K562 (cell line): ENCODE measurements around the gene SPTLC1.

Experiments
- BRD4 ChIP-seq: fragments of 200-600 bp; sonication (generic); IDR thresholded peaks from 2 replicates; pipeline ENCODE4 v1.6.1; 2017; ENCODE audit warnings: inconsistent platforms
- CTCF ChIP-seq, 3 experiments: IDR thresholded peaks in 2 of 3; conservative IDR thresholded peaks in 1 of 3; 2 replicates each; pipeline ENCODE4 v1.5.1; 2011 to 2012; ENCODE audit warnings: low read length in 3 of 3, mild to moderate bottlenecking in 3 of 3, control low read depth in 2 of 3, improper control_type of control experiment in 1 of 3, inconsistent platforms in 1 of 3, low read depth in 1 of 3, mixed read lengths in 1 of 3, moderate library complexity in 1 of 3; ENCODE audit not compliant: insufficient read depth in 2 of 3
- ERF ChIP-seq: fragments of 450-650 bp; formaldehyde crosslinking; IDR thresholded peaks from 2 replicates; pipeline ENCODE4 v1.4.0; 2020; ENCODE audit warnings: mild to moderate bottlenecking, mixed read lengths
- ZFP36 ChIP-seq: fragments of 150-350 bp; IDR thresholded peaks from 2 replicates; pipeline ENCODE4 v1.6.1; 2018; ENCODE audit warnings: low read length, low read depth; ENCODE audit not compliant: partially characterized antibody
- ZNF146 ChIP-seq: IDR thresholded peaks from one replicate; pipeline ENCODE4 v1.6.1; 2018; ENCODE audit warnings: missing compliant biosample characterization; ENCODE audit not compliant: unreplicated experiment

GRCh38 chr9:92146610-92147009, 31.4 kb upstream of the SPTLC1 start:
- TF ChIP-seq ZNF146 (CRISPR knock-in tag) = no peak
- no peak for TF ChIP-seq CTCF (IDR thresholded peaks at IDR 0.05 in 2 of 3, conservative IDR thresholded peaks at IDR 0.05 in 1 of 3; ENCODE audit: insufficient read depth in 2 of 3, low read depth in 1 of 3, low read length in 3 of 3)
- no peak for TF ChIP-seq ZFP36
- TF ChIP-seq ERF = no peak
- no peak for TF ChIP-seq BRD4
